ENCODE results near the gene TRAP1. TPM values are rescaled to one million over a fixed set of nuclear protein-coding genes. Genes with fewer than 3 reads are reported as not detected.

The TRAP1 gene
- total RNA-seq, 1 experiment from 2014 or later: 416 TPM

GRCh38 chr16:3637371-3637923 is 79.9 kb downstream of the TRAP1 start:
- intact Hi-C loops (cut with micrococcal nuclease): no loop called here
- CTCF ChIA-PET: interaction anchor here (1.1 kb wide), 1 partner anchor 9 kb away, joined by 3 read pairs; no protein-coding TSS in a partner anchor
- H3K4me1 ChIP-seq (ENCODE audit: control insufficient read depth in 1 of 2, insufficient read depth in 2 of 2, low read length in 2 of 2): peaks cover 14 to 15% of the 10 kb centered on the region in 2 experiments

More at GRCh38 chr16:3637371-3637923, 79.9 kb downstream of the TRAP1 start:
- no peak for TF ChIP-seq POLR2A (IDR thresholded peaks at IDR 0.05; ENCODE audit: borderline replicate concordance, extremely low read depth, insufficient read depth, insufficient read length)
- no peak for TF ChIP-seq EGR1 (IDR thresholded peaks at IDR 0.05; ENCODE audit: low read depth)
- TF ChIP-seq EZH2phosphoT487 (IDR thresholded peaks at IDR 0.05; ENCODE audit: borderline replicate concordance): no peak
- TF ChIP-seq SIN3A (IDR thresholded peaks at IDR 0.05; ENCODE audit: low read depth): no peak
- no peak for TF ChIP-seq YY1 (IDR thresholded peaks at IDR 0.05; ENCODE audit: extremely low read depth, insufficient replicate concordance, low read depth, low read length)
- no peak for TF ChIP-seq SRF (IDR thresholded peaks at IDR 0.05; ENCODE audit: low read depth)
- TF ChIP-seq ZNF274 (IDR thresholded peaks at IDR 0.05; ENCODE audit: low read depth, low read length): no peak
- no peak for TF ChIP-seq JUND (IDR thresholded peaks at IDR 0.05)
- no peak for TF ChIP-seq TCF7L2 (IDR thresholded peaks at IDR 0.05; ENCODE audit: borderline replicate concordance, extremely low read depth, insufficient read depth, insufficient read length)
- TF ChIP-seq ATF3 (IDR thresholded peaks at IDR 0.05): no peak
- TF ChIP-seq EZH2 (IDR thresholded peaks at IDR 0.05): no peak
- no peak for TF ChIP-seq ZBTB33 (IDR thresholded peaks at IDR 0.05; ENCODE audit: extremely low read depth, insufficient replicate concordance, low read length)
- no peak for ATAC-seq
- Histone ChIP-seq H4K20me1 (ENCODE audit: insufficient read depth) (no peaks in the 10 kb centered on the region), H3K9me3 (ENCODE audit: control insufficient read depth in 1 of 2, insufficient read depth in 1 of 2, low read depth in 1 of 2, low read length in 2 of 2) (no peaks in the 10 kb centered on the region), H3K79me2 (ENCODE audit: insufficient read depth, low read length) (no peaks in the 10 kb centered on the region), H3K27me3 (ENCODE audit: insufficient read depth, low read length) (no peaks in the 10 kb centered on the region), H3K4me2 (ENCODE audit: low read length) (no peak overlapping the region), H3K27ac (ENCODE audit: low read depth, low read length) (no peak overlapping the region), H3K36me3 (ENCODE audit: control insufficient read depth in 1 of 2, insufficient read depth in 2 of 2, low read length in 2 of 2) (no peaks in the 10 kb centered on the region), H3K4me3 (replicated peaks in 1 of 2; ENCODE audit: low read depth in 1 of 2, low read length in 2 of 2) (no peak overlapping the region), H3K9me2 (ENCODE audit: insufficient read depth) (no peaks in the 10 kb centered on the region), H2AFZ (ENCODE audit: low read depth, low read length, poor library complexity, severe bottlenecking) (no peak overlapping the region), H3K9ac (ENCODE audit: low read length) (no peak overlapping the region)
- ChIA-PET POLR2A (no interaction called here), RAD21 (ENCODE audit: low non-redundant PET in 1 of 2, low total read pairs in 2 of 2, uncharacterized antibody in 2 of 2, unreplicated experiment in 2 of 2) (no interaction called here)
- no TSS peak for BruUV-seq (replicated peaks)
- no peak for DNase-seq (ENCODE audit: low read depth, low spot score)
